ENCODE measurements around the gene PARD3B.

Gene PARD3B

DNA sequence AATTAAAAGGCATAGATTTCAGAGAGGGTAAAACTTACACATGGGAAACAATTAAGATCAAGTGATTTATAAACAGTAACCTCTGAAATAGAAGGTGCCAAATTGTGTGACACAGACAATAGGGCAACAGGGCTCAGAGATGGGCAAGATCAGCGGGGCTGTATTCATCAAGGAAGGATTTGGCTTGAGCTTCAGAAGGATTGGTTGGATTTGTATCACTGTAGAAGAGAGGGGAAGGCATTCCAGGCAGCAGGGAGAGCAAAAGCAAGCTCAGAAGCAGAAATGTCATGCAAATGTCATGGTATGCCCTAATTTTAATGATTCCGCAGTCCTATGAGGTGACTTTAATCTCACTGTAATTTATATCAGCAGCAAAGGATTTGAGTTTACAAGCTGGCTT is 722.0 kb downstream of the PARD3B start:
- DNase-seq (ENCODE audit: extremely low spot score): no peak
- no peak for TF ChIP-seq CTBP1 (IDR thresholded peaks at IDR 0.05; ENCODE audit: borderline replicate concordance)
- CTCF ChIA-PET: no interaction called here
- POLR2A ChIA-PET: no interaction called here

DNA sequence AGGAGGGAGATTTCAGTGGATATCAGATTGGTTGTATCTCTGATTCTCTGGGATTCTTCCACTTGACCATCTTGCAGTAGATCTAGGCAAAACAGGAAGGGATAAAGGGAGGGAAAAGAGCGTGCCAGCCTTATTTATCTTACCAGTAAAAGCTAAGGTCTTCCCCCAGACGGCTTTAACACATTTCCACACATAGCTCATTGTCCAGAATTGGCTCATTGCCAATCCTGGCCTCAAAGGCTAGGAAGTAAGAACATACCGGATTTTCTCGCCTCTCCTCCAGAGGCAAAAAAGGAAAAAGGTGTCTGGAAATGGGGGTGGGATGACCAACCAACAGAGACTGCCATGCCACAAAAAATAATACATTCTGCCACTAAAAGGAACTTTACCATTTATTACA is 725.4 kb downstream of the PARD3B start:
- TF ChIP-seq, protein P1, sequence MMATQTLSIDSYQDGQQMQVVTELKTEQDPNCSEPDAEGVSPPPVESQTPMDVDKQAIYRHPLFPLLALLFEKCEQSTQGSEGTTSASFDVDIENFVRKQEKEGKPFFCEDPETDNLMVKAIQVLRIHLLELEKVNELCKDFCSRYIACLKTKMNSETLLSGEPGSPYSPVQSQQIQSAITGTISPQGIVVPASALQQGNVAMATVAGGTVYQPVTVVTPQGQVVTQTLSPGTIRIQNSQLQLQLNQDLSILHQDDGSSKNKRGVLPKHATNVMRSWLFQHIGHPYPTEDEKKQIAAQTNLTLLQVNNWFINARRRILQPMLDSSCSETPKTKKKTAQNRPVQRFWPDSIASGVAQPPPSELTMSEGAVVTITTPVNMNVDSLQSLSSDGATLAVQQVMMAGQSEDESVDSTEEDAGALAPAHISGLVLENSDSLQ (IDR thresholded peaks at IDR 0.05): no peak
- TF ChIP-seq SP1 (IDR thresholded peaks at IDR 0.05): no peak
- no peak for TF ChIP-seq ELF4 (IDR thresholded peaks at IDR 0.05)
- TF ChIP-seq LEF1 (IDR thresholded peaks at IDR 0.05; ENCODE audit: borderline replicate concordance): no peak
- TF ChIP-seq HDGF (IDR thresholded peaks at IDR 0.05; ENCODE audit: borderline replicate concordance): no peak
- no peak for TF ChIP-seq FOXK2 (IDR thresholded peaks at IDR 0.05)
- no peak for TF ChIP-seq FOXM1 (IDR thresholded peaks at IDR 0.05; ENCODE audit: borderline replicate concordance)
- TF ChIP-seq CTBP1 (IDR thresholded peaks at IDR 0.05; ENCODE audit: borderline replicate concordance): no peak
- TF ChIP-seq SUZ12 (IDR thresholded peaks at IDR 0.05): no peak
- no peak for TF ChIP-seq L3MBTL2 (conservative IDR thresholded peaks at IDR 0.05)
- TF ChIP-seq TARDBP (IDR thresholded peaks at IDR 0.05): no peak
- CTCF ChIA-PET: no interaction called here
- POLR2A ChIA-PET: no interaction called here
- no peak for DNase-seq (ENCODE audit: extremely low spot score)

DNA sequence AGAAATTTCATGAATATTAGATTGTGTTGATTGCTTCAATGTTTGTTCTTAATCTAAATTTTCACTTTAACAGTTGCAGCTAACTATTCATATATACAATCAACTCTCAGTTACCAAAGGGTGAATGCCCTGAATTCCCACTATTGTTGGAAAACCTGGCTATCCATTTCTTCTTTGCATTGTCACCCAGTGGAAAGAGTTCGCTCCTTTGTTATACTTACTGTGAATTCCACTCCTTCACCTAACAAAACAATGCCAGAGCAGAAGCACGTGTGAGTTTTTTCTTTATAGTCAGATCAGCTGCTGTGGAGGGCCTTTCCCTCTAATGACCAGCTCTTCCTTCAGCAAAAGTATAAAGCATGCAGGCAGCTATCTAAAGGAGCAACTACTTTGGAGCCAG is 727.9 kb downstream of the PARD3B start:
- ChIA-PET POLR2A (no interaction called here), CTCF (no interaction called here)
- TF ChIP-seq SP1 (IDR thresholded peaks at IDR 0.05) (no peak), L3MBTL2 (conservative IDR thresholded peaks at IDR 0.05) (no peak), ZNF384 (IDR thresholded peaks at IDR 0.05) (no peak), CTBP1 (IDR thresholded peaks at IDR 0.05; ENCODE audit: borderline replicate concordance) (no peak), SUZ12 (IDR thresholded peaks at IDR 0.05) (no peak), TARDBP (IDR thresholded peaks at IDR 0.05) (no peak), FOXK2 (IDR thresholded peaks at IDR 0.05) (no peak), FOXM1 (IDR thresholded peaks at IDR 0.05; ENCODE audit: borderline replicate concordance) (no peak), NFRKB (IDR thresholded peaks at IDR 0.05) (no peak), BHLHE40 (IDR thresholded peaks at IDR 0.05; ENCODE audit: borderline replicate concordance) (no peak), HDGF (IDR thresholded peaks at IDR 0.05; ENCODE audit: borderline replicate concordance) (no peak), ARNT (IDR thresholded peaks at IDR 0.05) (no peak), ELF4 (IDR thresholded peaks at IDR 0.05) (no peak)
- TF ChIP-seq, protein P1 (IDR thresholded peaks at IDR 0.05): no peak
- no peak for DNase-seq (ENCODE audit: extremely low spot score)

DNA sequence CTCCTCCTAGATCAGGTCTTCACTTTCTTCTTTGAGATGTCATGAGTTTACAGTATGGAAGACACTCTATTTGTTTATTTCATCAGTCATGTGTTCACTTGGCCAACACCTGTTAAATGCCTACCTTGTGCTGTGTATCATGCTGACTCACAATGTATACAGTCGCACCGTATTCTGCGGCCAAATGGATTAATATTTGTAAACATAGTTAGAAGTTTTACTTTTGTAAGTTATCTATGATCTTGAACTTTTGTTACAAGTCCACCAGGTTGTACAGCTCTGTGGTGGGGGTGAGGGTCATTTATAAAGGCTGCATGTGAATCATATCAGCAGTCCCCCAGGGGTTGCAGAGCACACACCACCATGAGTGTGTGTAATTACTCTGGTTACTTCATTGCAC is 728.4 kb downstream of the PARD3B start:
- no peak for DNase-seq (ENCODE audit: extremely low spot score)
- ChIA-PET POLR2A (no interaction called here), CTCF (no interaction called here)
- TF ChIP-seq FOXM1 (IDR thresholded peaks at IDR 0.05; ENCODE audit: borderline replicate concordance) (no peak), FOXK2 (IDR thresholded peaks at IDR 0.05) (no peak), NFRKB (IDR thresholded peaks at IDR 0.05) (no peak), L3MBTL2 (conservative IDR thresholded peaks at IDR 0.05) (no peak), CTBP1 (IDR thresholded peaks at IDR 0.05; ENCODE audit: borderline replicate concordance) (no peak), LEF1 (IDR thresholded peaks at IDR 0.05; ENCODE audit: borderline replicate concordance) (no peak), FOXA1 (IDR thresholded peaks at IDR 0.05) (no peak), TARDBP (IDR thresholded peaks at IDR 0.05) (no peak), BHLHE40 (IDR thresholded peaks at IDR 0.05; ENCODE audit: borderline replicate concordance) (no peak), SUZ12 (IDR thresholded peaks at IDR 0.05) (no peak), ELF4 (IDR thresholded peaks at IDR 0.05) (no peak), ZNF384 (IDR thresholded peaks at IDR 0.05) (no peak), HDGF (IDR thresholded peaks at IDR 0.05; ENCODE audit: borderline replicate concordance) (no peak)
- TF ChIP-seq, protein P1 (IDR thresholded peaks at IDR 0.05): no peak

DNA sequence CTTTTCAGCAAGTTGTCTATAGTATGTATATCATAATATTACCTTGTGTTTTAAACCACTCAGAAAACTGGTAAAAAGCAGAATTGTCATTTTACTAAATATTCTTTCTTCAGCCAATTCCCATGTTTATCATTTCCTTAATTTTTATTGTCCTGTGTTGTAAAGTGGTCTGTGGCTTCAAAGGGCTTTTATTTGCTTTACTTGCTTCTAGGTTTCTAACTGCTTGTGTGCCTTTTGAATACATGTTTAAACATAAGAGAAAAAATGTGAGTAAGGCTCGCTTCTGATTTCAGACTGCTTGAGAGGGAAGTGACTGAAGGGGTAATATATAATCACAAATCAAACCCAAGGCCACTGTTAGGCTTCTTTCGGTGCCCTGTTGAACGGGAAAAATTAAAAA is 729.5 kb downstream of the PARD3B start:
- POLR2A ChIA-PET: no interaction called here
- TF ChIP-seq ARNT (IDR thresholded peaks at IDR 0.05) (no peak), ELF4 (IDR thresholded peaks at IDR 0.05) (no peak)
- TF ChIP-seq, protein P1 (IDR thresholded peaks at IDR 0.05): no peak
- CTCF ChIA-PET: no interaction called here
- DNase-seq (ENCODE audit: extremely low spot score): no peak

DNA sequence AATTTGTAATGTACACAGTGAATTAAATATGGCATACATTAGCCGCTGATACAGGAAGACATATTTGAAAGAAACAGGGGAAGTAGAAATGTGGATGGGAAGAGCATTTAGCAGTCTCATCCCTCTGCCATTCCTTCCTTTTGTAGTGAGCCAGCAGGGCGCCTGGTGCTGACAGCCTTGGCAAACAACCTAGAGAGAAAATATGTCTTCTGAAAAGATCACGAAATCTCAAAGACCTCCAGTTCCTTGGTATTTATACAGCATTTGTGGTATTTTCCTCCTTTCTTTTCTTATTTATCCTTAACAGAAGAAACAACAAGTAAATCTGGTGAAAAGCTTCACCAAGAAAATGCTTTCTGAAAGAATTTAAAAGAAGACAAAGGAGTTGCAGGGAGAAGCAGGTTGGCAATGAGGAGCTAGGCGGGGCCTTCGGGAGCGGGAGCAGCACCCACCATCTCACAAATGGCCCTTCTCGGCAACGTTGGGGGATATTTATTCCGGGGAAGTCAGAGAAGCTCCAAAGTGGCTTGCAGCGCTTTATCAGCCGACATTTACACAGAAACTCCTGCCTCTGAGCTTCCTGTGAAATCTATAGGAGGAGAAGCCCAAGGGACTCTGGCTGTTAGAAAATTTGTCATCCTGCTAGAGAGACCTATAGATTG is 731.0 kb downstream of the PARD3B start:
- TF ChIP-seq, protein P1 (IDR thresholded peaks at IDR 0.05): no peak
- TF ChIP-seq FOXK2 (IDR thresholded peaks at IDR 0.05): no peak
- TF ChIP-seq CTBP1 (IDR thresholded peaks at IDR 0.05; ENCODE audit: borderline replicate concordance): no peak
- TF ChIP-seq ARNT (IDR thresholded peaks at IDR 0.05): no peak
- no peak for TF ChIP-seq HDGF (IDR thresholded peaks at IDR 0.05; ENCODE audit: borderline replicate concordance)
- no peak for TF ChIP-seq FOXA1 (IDR thresholded peaks at IDR 0.05)
- no peak for TF ChIP-seq LEF1 (IDR thresholded peaks at IDR 0.05; ENCODE audit: borderline replicate concordance)
- CTCF ChIA-PET: no interaction called here
- POLR2A ChIA-PET: no interaction called here
- DNase-seq (ENCODE audit: extremely low spot score): no peak
